MM.1S (cell line): ENCODE measurements around the gene FAM181A.
A peak's percentile ranks its signal among the peaks of the same experiment; 100 is the strongest.

ENCODE experiments used
- DNase-seq: peaks from one replicate; pipeline ENCODE4 v3.0.0-alpha.2; 2015
- H2AFZ ChIP-seq: fragments of 300-600 bp; sonication (generic); 2 replicates; pipeline ENCODE4 v1.6.0; 2016; ENCODE audit warnings: antibody characterized with exemption, low read length
- H3F3A ChIP-seq: fragments of 300-600 bp; sonication (generic); 2 replicates; pipeline ENCODE4 v1.6.1; 2016; ENCODE audit warnings: mild to moderate bottlenecking, antibody characterized with exemption, low read length, moderate library complexity, mixed read lengths; ENCODE audit not compliant: insufficient read depth
- H3K27ac ChIP-seq: fragments of 300-600 bp; sonication (generic); 2 replicates; pipeline ENCODE4 v1.5.1; 2016; ENCODE audit warnings: mild to moderate bottlenecking, low read length
- H3K27me3 ChIP-seq: fragments of 300-600 bp; sonication (generic); replicated peaks from 2 replicates; pipeline ENCODE4 v1.6.0; 2016; ENCODE audit warnings: low read length; ENCODE audit not compliant: insufficient read depth
- H3K36me3 ChIP-seq: fragments of 300-600 bp; sonication (generic); replicated peaks from 2 replicates; pipeline ENCODE4 v1.6.1; 2016; ENCODE audit warnings: mild to moderate bottlenecking, low read length, mixed read lengths; ENCODE audit not compliant: insufficient read depth
- H3K4me1 ChIP-seq: fragments of 300-600 bp; sonication (generic); 2 replicates; pipeline ENCODE4 v1.6.1; 2016; ENCODE audit warnings: low read length, mixed read lengths
- H3K4me2 ChIP-seq: fragments of 300-600 bp; sonication (generic); 2 replicates; pipeline ENCODE4 v1.6.0; 2016; ENCODE audit warnings: low read depth, low read length
- H3K4me3 ChIP-seq: fragments of 300-600 bp; sonication (generic); 2 replicates; pipeline ENCODE4 v1.5.1; 2016; ENCODE audit warnings: low read length, mixed read lengths
- H3K79me2 ChIP-seq: fragments of 300-600 bp; sonication (generic); 2 replicates; pipeline ENCODE4 v1.6.1; 2016; ENCODE audit warnings: mixed run types, low read length, mixed read lengths
- H3K9ac ChIP-seq: fragments of 300-600 bp; sonication (generic); 2 replicates; pipeline ENCODE4 v1.6.1; 2016; ENCODE audit warnings: low read length, mixed read lengths
- H3K9me2 ChIP-seq: fragments of 300-600 bp; sonication (generic); replicated peaks from 2 replicates; pipeline ENCODE4 v1.6.1; 2016; ENCODE audit warnings: mild to moderate bottlenecking, low read length, mixed read lengths; ENCODE audit not compliant: insufficient read depth
- H3K9me3 ChIP-seq: fragments of 300-600 bp; sonication (generic); replicated peaks from 2 replicates; pipeline ENCODE4 v1.6.1; 2016; ENCODE audit warnings: mild to moderate bottlenecking, low read length, mixed read lengths; ENCODE audit not compliant: insufficient read depth
- H4K20me1 ChIP-seq: fragments of 300-600 bp; sonication (generic); 2 replicates; pipeline ENCODE4 v1.6.1; 2016; ENCODE audit warnings: mild to moderate bottlenecking, low read length, moderate library complexity, mixed read lengths; ENCODE audit not compliant: insufficient read depth
- EZH2 ChIP-seq: fragments of 300-600 bp; sonication (generic); optimal IDR thresholded peaks from 2 replicates; pipeline ENCODE3; 2017; ENCODE audit warnings: low read depth, mild to moderate bottlenecking, antibody characterized with exemption, low read length, mixed read lengths
- EZH2phosphoT487 ChIP-seq: fragments of 300-600 bp; sonication (generic); IDR thresholded peaks from 2 replicates; pipeline ENCODE4 v1.6.1; 2018; ENCODE audit warnings: antibody characterized with exemption, low read length
- TF ChIP-seq, protein P1 (sequence below): fragments of 300-600 bp; sonication (generic); IDR thresholded peaks from 2 replicates; pipeline ENCODE4 v1.5.1; 2016; ENCODE audit warnings: antibody characterized with exemption, low read length, mixed read lengths

The FAM181A gene

GRCh38 chr14:93971635-93972027 lies 44.5 kb downstream of the FAM181A start:
- Histone ChIP-seq H3K36me3 (no peaks in the 10 kb centered on the region), H3K9me3 (no peaks in the 10 kb centered on the region), H4K20me1 (no peaks in the 10 kb centered on the region), H3K27ac (peak overlapping the region; percentile 57; the same call in 1 of the 2 replicates), H3K79me2 (peaks cover 11% of the 10 kb centered on the region), H3F3A (peaks cover 20% of the 10 kb centered on the region), H3K4me2 (peak overlapping the region; percentile 87; the same call in 1 of the 2 replicates), H3K4me1 (peaks cover 27% of the 10 kb centered on the region), H3K9me2 (no peaks in the 10 kb centered on the region), H2AFZ (no peak overlapping the region), H3K9ac (no peak overlapping the region), H3K27me3 (no peaks in the 10 kb centered on the region), H3K4me3 (no peak overlapping the region)
- TF ChIP-seq, protein P1, sequence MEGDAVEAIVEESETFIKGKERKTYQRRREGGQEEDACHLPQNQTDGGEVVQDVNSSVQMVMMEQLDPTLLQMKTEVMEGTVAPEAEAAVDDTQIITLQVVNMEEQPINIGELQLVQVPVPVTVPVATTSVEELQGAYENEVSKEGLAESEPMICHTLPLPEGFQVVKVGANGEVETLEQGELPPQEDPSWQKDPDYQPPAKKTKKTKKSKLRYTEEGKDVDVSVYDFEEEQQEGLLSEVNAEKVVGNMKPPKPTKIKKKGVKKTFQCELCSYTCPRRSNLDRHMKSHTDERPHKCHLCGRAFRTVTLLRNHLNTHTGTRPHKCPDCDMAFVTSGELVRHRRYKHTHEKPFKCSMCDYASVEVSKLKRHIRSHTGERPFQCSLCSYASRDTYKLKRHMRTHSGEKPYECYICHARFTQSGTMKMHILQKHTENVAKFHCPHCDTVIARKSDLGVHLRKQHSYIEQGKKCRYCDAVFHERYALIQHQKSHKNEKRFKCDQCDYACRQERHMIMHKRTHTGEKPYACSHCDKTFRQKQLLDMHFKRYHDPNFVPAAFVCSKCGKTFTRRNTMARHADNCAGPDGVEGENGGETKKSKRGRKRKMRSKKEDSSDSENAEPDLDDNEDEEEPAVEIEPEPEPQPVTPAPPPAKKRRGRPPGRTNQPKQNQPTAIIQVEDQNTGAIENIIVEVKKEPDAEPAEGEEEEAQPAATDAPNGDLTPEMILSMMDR: no peak
- TF ChIP-seq EZH2 (no peak), EZH2phosphoT487 (no peak)
- no peak for DNase-seq

DNA sequence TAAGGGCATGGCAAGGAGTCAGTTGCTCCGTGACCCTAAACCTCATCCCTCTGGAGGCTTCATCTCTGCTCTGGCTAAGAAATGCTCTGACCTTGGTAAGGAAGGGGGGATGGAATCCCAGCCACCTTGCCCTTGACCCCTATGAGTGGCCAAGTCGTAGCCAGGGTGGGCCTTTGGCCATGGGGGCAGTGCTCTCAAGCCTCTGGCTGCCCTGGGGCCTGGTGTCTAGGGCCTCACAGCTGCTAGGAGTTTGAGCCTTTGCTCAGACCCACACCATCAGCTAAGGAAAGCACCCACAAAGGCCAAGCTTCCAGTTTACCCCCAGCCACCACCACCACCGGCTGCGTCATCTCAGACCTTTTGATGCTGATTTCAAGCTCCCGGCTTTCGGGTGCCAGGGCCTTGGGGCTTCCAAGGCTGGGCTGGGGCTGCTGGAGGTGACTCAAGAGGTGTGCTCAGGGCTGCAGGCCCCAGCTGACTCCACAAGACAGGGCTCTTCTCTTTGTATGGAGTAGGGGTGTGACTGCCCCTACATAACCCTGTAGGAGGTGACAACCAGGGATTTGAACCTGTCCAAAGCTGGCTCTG lies 45.6 kb downstream of the FAM181A start:
- H3K4me2 ChIP-seq: no peak overlapping the region
- no peak for DNase-seq
- H3K27me3 ChIP-seq: no peaks in the 10 kb centered on the region
- H3K9ac ChIP-seq: no peak overlapping the region
- no peaks in the 10 kb centered on the region for H3K9me3 ChIP-seq
- no peaks in the 10 kb centered on the region for H3K9me2 ChIP-seq
- no peaks in the 10 kb centered on the region for H4K20me1 ChIP-seq
- H2AFZ ChIP-seq: no peak overlapping the region
- H3K79me2 ChIP-seq: peaks cover 11% of the 10 kb centered on the region
- H3K4me1 ChIP-seq: peaks cover 38% of the 10 kb centered on the region
- H3K36me3 ChIP-seq: no peaks in the 10 kb centered on the region
- H3F3A ChIP-seq: peaks cover 29% of the 10 kb centered on the region
- no peak overlapping the region for H3K4me3 ChIP-seq
- no peak for TF ChIP-seq EZH2
- TF ChIP-seq EZH2phosphoT487: no peak
- TF ChIP-seq, protein P1: no peak
- H3K27ac ChIP-seq: no peak overlapping the region

- Histone ChIP-seq H3K27ac (no peak overlapping the region), H3K4me2 (no peak overlapping the region)
These were observed 46.5 kb downstream of the FAM181A start for GRCh38 chr14:93973607-93974006.

GRCh38 chr14:93974299-93974698 lies 47.2 kb downstream of the FAM181A start:
- Histone ChIP-seq H3K79me2 (peaks cover 11% of the 10 kb centered on the region), H3K27me3 (no peaks in the 10 kb centered on the region), H3K9ac (no peak overlapping the region), H3K4me3 (no peak overlapping the region), H4K20me1 (no peaks in the 10 kb centered on the region), H3F3A (peaks cover 42% of the 10 kb centered on the region), H3K4me2 (no peak overlapping the region), H3K36me3 (no peaks in the 10 kb centered on the region), H3K4me1 (peaks cover 51% of the 10 kb centered on the region), H3K9me3 (no peaks in the 10 kb centered on the region), H2AFZ (no peak overlapping the region), H3K27ac (no peak overlapping the region), H3K9me2 (no peaks in the 10 kb centered on the region)
- DNase-seq: no peak
- no peak for TF ChIP-seq EZH2
- no peak for TF ChIP-seq EZH2phosphoT487
- TF ChIP-seq, protein P1: no peak

More at GRCh38 chr14:93973607-93974006, 46.5 kb downstream of the FAM181A start:
- peaks cover 44% of the 10 kb centered on the region for H3K4me1 ChIP-seq
- TF ChIP-seq EZH2phosphoT487: no peak
- H3K9me2 ChIP-seq: no peaks in the 10 kb centered on the region
- peaks cover 11% of the 10 kb centered on the region for H3K79me2 ChIP-seq
- H3K27me3 ChIP-seq: no peaks in the 10 kb centered on the region
- no peaks in the 10 kb centered on the region for H3K36me3 ChIP-seq
- peaks cover 36% of the 10 kb centered on the region for H3F3A ChIP-seq
- no peaks in the 10 kb centered on the region for H4K20me1 ChIP-seq
- H2AFZ ChIP-seq: no peak overlapping the region
- H3K9ac ChIP-seq: no peak overlapping the region
- no peaks in the 10 kb centered on the region for H3K9me3 ChIP-seq
- no peak for DNase-seq
- no peak overlapping the region for H3K4me3 ChIP-seq
